NCI-H2107 (cell line): ENCODE data around the gene BBS9.

Source experiments
- DNase-seq: peaks from one replicate; lab custom pipeline; 2025; lab: John Stamatoyannopoulos, UW

The BBS9 gene

DNA sequence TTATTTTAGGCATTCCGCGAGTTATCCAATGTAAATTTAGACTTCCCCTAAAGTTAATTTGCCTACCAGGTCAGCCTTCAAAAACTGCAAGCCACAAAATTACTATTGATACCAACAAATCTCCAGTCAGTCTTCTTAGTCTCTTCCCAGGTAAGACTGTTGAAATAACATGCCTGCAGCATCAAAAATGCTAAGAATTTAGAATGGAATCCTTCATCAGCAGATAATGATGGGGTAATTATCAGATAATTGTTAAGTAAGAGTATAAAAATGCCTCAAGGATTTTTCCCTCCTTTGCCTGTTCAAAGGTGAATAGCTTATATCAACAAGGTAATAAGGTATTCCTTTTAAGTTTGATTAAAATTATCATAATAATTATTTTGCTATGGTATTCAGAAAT, 228.5 kb downstream of the BBS9 start:
- DNase-seq, result no peak

GRCh38 chr7:33369888-33370287, 240.5 kb downstream of the BBS9 start:
- DNase-seq, result no peak

GRCh38 chr7:33373195-33373594, 243.8 kb downstream of the BBS9 start:
- DNase-seq, result no peak

- DNase-seq, result no peak
These were observed 250.6 kb downstream of the BBS9 start for GRCh38 chr7:33379891-33380525.

DNA sequence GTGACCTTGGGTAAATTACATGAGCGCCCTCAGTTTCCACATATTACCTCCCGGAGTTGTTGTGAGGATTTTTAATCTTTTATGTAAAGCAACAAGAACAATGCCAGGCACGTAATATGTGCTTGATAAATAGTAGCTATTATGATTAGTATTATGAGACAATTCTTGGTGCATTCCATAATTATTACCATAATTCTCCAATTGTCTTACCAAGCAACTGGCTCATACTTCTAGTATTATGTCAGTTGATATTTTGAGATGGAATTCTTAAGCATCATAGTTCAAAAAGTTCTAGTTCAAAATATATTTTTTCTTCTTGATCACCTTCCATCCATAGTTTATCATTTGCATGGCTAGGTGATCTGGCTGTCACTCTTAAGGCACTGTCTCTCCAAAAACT, 259.0 kb downstream of the BBS9 start:
- no peak for DNase-seq

- DNase-seq, result peak; percentile 81
These were observed 262.8 kb downstream of the BBS9 start for GRCh38 chr7:33392148-33392547.

DNA sequence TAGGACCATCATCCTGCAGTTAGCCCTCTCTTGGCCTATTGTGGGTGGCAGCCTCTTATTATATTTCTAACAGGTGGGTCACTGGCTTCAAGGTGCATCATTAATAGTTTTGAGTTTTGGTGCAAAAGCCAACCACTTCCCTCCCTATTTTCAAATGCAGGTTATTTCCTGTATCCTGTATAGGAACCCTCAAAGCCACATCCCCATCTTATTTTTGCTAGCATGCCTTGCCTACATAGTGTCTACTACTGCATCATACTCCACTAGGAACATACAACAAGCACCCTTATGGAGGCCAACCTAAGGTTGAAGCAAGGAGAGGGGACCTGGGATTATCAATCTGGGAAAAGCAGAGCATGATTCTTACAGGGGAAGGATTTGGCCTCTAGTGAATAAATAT, 264.4 kb downstream of the BBS9 start:
- DNase-seq, result no peak

- no peak for DNase-seq
These were observed 266.0 kb downstream of the BBS9 start for GRCh38 chr7:33395340-33395739.

GRCh38 chr7:33399528-33400213, 270.3 kb downstream of the BBS9 start:
- no peak for DNase-seq

DNA sequence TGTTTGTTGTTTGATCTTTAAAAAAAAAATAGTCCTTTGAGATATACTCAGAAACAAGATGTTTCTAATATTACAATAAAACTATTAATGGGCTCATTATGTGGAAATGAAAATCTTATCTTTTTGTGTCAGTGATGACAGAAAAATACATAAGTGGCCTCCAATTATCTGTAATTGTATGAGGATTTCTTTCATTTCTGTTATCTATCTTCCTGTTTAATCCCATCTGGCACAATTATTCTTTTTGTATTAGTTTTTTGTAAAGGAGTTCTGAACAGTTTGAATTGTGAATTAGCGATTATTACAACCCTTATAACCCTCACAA, 270.8 kb downstream of the BBS9 start:
- no peak for DNase-seq

GRCh38 chr7:33410266-33410665, 280.9 kb downstream of the BBS9 start:
- DNase-seq, result no peak

- no peak for DNase-seq
These were observed 281.7 kb downstream of the BBS9 start for GRCh38 chr7:33411020-33411419.

DNA sequence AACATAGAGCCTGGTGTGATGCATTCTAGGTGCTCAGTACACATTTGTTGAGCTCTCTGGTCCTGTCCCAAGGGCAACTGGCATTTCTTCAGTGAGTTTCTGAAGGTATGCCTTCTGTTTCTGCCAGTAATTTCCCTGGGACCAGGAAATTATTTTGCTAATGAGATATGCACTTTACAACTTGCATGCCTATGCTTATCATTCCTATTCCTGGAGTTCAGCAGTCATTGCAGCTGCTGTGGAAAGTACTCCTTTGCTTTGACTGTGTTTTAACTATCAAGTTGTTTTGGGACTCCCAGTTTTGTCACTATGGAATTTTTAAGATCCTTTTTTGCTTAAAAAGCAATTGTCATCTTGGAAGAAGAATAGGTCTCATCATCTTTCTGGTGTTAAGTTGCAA, 283.0 kb downstream of the BBS9 start:
- no peak for DNase-seq

- DNase-seq, result no peak
These were observed 288.9 kb downstream of the BBS9 start for GRCh38 chr7:33418251-33418701.

DNA sequence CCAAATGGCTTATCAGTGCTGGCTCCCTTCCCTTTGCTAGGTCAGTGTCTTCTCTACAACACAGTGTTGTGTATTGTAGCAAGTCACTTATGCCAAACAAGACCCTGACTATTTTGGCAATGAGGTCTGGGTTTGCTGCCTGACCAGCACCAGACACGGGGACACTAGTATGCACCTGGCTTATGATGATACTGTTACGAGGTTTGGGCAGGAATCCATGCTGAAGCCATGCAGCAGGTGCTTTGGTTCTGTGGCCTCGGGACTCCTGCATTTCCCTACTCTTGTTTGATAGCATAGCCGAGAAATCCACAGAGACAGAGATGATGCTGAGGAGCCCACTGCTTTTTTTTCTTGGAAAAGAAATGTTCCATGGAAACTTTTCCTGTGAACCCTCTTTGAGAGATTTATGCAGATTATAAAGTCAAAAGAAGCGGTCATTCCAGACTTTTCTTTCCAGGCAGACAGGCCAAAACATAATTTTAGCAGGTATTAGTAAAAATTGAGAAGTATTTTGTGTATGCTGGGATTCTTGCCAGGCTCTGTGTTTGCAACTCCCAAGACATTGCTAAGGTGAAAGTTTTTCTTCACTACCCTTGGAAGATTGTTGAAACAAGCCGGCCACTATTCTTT, 291.1 kb downstream of the BBS9 start:
- DNase-seq, result no peak

- no peak for DNase-seq
These were observed 292.1 kb downstream of the BBS9 start for GRCh38 chr7:33421429-33421828.

DNA sequence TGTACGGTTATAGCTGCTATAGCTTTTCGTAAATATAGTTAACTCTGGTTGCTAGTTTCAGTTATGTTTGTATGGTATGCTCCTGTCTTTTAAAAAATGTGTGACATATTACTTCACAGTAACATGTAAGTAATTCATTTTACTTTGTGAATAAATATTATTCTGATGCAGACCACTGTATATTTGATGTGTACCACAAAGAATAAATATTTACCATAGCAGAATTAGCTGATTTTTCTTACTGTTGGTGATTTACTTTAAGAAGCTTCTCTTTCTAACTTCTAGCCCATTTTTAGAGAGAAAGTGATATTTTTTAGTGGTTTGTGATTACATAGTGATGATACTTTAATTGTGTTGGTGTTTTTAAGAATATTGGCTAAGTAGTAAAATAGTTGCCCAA, 292.8 kb downstream of the BBS9 start:
- no peak for DNase-seq

- DNase-seq, result no peak
These were observed 293.7 kb downstream of the BBS9 start for GRCh38 chr7:33422825-33423645.

GRCh38 chr7:33423646-33424020, 294.3 kb downstream of the BBS9 start:
- no peak for DNase-seq

- DNase-seq, result no peak
These were observed 296.0 kb downstream of the BBS9 start for GRCh38 chr7:33425395-33425794.

DNA sequence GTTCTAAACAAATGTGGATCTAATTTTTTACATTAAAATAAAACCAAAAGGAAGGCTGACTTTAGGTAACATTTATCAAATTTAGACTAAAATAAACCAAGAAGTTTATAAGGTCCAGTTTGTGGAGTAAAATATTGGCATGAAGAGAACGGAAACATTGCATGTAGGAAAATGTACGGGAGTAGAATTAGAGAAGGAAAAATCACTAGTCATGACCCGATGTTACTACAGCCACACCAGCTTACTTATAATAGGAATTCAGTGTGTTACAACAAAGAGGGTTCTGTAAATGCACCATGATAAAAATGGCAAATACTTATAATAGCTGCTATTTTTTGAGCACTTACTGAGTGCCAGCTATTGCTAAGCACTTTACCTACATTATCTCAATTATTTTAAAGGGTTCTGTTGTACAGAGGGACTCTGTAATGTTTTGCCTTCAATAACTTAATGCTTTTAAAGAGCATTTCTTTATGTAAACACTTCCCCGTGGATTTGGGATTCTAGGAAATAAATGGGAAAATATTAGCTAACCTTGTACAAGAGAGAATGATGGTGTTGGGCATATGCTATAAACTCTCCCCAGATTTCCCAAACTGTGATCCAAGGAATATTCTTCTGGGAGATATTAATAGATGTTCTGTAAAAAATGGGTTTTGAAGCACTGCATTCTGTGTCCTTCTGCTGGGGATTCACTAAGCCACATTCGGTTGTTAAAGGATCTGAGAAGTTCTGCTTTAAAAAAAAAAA, 296.7 kb downstream of the BBS9 start:
- DNase-seq, result no peak

DNA sequence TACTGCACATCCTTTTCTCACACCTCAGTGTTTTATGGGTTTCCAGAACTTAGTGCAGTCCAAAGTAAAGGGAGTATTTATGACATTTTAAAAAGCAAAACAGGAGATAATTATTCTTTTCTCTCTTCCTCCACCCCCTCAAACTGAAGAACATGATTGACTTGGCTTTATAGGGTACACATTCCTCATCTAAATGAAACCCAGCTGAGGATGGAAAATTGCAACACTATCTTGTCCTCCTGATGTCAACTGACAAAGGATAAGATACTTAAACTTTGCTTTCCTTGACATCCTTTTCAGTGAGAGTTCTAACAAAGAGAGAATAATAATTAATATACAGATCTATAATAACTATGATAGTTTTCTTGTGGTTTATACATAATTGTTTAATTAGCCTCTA, 299.1 kb downstream of the BBS9 start:
- no peak for DNase-seq
